ENCODE measurements around the gene STAT2.

DNA sequence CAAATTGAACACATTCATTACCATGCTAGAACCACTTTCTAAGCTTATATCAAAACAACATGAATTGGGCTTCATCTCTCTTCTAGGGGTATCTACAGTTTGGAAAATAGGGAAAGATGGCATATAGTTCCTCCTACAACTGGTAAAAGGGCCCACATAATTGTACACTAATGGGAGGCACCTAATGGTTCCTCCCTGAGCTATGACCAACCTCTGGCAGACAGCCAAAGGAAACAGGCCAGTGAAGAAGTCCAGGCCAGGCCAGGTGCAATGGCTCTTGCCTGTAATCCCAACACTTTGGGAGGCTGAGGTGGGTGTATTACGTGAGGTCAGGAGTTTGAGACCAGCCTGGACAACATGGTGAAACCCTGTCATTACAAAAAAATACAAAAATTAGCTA is 26.0 kb upstream of the STAT2 start:
- TF ChIP-seq, protein P1, sequence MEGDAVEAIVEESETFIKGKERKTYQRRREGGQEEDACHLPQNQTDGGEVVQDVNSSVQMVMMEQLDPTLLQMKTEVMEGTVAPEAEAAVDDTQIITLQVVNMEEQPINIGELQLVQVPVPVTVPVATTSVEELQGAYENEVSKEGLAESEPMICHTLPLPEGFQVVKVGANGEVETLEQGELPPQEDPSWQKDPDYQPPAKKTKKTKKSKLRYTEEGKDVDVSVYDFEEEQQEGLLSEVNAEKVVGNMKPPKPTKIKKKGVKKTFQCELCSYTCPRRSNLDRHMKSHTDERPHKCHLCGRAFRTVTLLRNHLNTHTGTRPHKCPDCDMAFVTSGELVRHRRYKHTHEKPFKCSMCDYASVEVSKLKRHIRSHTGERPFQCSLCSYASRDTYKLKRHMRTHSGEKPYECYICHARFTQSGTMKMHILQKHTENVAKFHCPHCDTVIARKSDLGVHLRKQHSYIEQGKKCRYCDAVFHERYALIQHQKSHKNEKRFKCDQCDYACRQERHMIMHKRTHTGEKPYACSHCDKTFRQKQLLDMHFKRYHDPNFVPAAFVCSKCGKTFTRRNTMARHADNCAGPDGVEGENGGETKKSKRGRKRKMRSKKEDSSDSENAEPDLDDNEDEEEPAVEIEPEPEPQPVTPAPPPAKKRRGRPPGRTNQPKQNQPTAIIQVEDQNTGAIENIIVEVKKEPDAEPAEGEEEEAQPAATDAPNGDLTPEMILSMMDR (conservative IDR thresholded peaks at IDR 0.05 in 1 of 2, IDR thresholded peaks at IDR 0.05 in 1 of 2; ENCODE audit: low read depth in 1 of 2, low read length in 2 of 2): no peak
- no peak for TF ChIP-seq EZH2 (IDR thresholded peaks at IDR 0.05; ENCODE audit: low read length, missing control alignments)

Data from fibroblast of lung (primary cell).